GM21529 (cell line): ENCODE measurements around the gene PRDM15.

Source experiments
- ATAC-seq: cut with Tn5 transposase; IDR thresholded peaks from one replicate; pipeline ENCODE4 v1.9.1; 2021; ENCODE audit not compliant: unreplicated experiment

PRDM15 gene

DNA sequence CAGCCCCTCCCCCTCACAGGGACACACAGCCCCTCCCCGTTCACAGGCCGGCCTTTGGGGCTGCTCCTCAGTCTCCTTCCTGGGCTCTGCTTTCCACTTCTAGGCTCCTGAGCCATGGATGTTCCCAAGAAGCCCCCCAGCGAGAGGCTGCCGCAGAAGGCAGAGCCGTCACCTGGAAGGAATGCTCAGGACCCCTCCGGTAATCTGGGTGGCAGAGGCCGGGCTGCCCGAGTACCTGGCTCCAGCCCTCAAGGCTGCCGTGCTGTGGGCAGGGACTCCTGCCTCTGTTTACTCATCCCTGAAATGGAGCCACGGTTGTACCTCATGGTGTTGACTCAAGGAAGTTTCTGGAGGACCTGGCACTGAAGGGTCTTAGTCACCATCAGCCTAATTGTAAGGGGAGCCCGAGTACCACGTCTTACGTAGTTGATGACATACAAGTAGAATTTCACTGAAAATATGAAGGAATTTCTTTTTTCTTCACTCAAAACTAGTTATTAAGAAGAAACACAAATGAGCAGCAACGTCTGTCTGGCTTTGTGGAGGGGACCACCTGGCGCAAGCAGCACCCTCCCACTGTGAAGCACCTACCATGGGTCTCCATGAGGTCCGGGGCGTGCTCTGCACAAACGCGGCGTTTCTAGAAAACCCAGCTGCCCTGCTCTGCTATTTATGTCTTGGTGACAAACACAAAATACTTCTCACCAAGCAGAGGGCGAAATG lies 33.7 kb downstream of the PRDM15 start:
- ATAC-seq, result no peak

DNA sequence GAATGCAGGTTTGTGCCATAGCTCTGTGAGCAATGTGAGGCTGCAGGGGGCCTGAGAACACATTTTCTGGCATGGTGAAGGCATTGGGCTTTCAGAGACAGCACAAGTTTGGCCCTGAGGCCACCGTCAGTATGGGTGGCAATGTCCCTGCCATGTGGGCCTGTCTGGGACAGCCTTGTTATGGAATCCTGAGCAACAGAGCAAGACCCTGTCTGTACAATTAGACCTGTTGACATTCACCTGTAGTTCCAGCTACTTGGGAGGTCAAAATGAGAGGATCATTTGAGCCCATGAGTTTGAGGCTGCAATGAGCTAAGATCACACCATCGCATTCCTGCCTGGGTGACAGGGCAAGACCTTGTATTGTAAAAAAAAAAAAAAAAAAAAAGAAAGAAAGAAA lies 35.6 kb downstream of the PRDM15 start:
- no peak for ATAC-seq

DNA sequence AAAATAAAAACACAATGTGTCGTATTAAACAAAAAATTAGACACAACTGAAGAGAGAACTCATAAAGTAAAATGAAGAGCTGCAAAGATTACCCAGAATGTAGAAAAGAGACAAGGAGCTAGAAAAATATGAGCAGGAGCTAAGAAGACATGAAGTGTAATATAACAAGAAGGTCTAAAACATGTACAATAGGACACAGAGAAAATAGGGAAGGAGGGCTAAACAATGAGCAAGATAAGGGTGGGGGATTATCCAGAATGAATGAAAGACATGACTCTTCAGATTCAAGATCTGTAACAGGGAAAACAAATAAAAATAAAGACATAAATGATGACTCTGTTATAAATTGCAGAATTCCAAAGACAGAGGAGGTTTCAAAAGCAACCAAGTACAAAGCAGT lies 38.3 kb downstream of the PRDM15 start:
- no peak for ATAC-seq

DNA sequence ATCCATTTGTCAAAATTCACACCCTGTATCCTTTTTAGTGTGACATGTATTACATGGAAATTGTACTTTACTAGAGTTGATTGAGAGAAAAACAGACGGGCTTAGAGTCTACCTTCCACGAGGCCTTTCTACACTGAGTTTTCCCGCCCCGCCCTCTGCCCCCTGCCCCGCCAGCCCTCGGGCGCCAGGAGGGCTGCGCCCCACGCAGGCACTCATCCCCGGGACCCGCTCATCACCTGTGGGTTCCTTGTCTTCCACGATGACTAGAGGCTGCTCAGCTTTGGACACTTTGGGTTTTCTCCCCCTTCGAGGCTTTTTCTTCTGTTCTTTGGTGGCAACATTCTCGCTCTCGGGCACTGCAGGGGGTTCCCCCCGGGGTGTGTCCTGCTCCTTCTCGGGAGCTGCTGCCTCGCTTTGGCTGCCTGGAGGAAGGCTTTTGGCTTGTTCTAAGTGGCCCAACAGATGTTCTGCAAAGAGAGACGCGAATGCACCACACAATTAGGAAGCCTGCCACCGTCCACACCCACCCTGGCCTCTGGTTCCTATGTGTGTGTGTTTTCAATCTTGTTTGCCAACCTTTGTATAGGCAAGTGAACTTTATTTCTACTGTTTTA lies 39.6 kb downstream of the PRDM15 start:
- no peak for ATAC-seq

- no peak for ATAC-seq
Measured at GRCh38 chr21:41837756-41838297, 41.3 kb downstream of the PRDM15 start.

DNA sequence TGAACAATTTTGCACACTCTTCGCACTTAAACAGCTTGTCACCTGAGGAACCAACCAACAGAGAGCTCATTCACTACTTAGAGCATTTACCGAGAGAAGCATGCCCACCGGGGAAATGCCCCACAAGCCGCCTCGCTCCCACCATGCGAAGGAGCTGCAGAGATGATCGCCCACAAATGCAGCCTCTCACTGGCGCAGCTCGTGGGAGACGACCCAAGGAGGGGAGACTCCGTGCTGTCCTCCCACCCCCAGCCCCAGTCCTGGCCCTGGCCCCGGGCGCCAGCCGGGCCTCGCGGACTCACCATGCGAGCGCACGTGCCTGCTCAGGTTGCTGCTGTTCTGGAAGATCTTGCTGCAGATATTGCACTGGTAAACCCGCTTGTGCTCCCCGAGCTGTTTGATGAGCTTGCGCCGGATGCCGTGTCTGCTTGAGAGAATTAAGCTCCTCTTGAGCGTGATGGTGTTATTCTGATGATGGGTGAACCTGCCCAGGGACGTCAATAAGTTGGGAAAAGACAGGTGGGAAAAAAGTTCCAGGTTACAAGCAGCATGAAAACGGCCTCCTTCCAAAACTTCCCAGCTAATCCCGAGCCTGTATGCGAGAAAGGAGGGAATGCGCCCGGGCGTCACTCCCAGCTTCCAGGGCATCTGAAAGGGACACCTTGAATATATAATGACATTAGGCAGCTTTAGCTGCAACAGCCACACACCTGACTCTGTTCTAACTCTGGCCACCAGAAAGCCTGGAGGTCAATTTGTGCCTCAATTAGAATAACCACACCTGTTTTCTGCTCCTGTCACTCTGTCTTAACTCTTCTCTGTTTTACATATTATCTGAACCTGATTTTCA lies 42.8 kb downstream of the PRDM15 start:
- no peak for ATAC-seq

- ATAC-seq, result no peak
Measured at GRCh38 chr21:41835711-41836154, 43.4 kb downstream of the PRDM15 start.

- ATAC-seq, result no peak
Measured at GRCh38 chr21:41834926-41835663, 44.0 kb downstream of the PRDM15 start.

- no peak for ATAC-seq
Measured at GRCh38 chr21:41834252-41834925, 44.8 kb downstream of the PRDM15 start.

DNA sequence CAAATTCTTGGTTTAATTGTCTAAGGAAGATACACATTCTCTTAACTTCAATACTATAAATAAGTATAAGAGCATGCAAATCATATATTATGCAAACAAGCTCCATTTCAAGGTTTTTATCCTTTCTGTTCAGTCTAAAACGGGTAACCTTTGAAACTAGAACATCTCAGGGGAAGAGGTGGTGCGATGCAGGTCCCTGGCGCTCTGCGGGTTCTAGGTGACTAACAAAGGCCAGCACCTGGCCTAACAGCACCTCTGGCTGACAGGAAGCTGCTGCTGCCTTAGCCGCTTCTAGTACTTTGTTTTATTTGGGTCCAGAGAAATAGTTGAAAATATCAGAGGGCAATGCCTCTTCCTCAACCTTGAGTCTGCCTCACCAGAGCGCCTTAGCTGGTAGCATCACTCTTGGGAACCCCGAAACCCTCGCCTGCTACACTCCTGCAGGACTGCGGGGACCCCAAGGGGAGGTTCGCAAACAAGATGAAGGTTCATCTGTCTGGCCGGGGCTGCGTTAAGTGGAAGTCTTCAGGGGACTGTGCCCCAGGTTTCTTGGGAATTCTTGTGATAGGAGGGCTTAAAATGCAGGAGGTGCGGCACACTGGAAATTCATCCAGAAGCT lies 45.5 kb downstream of the PRDM15 start:
- peak; percentile 56 for ATAC-seq

DNA sequence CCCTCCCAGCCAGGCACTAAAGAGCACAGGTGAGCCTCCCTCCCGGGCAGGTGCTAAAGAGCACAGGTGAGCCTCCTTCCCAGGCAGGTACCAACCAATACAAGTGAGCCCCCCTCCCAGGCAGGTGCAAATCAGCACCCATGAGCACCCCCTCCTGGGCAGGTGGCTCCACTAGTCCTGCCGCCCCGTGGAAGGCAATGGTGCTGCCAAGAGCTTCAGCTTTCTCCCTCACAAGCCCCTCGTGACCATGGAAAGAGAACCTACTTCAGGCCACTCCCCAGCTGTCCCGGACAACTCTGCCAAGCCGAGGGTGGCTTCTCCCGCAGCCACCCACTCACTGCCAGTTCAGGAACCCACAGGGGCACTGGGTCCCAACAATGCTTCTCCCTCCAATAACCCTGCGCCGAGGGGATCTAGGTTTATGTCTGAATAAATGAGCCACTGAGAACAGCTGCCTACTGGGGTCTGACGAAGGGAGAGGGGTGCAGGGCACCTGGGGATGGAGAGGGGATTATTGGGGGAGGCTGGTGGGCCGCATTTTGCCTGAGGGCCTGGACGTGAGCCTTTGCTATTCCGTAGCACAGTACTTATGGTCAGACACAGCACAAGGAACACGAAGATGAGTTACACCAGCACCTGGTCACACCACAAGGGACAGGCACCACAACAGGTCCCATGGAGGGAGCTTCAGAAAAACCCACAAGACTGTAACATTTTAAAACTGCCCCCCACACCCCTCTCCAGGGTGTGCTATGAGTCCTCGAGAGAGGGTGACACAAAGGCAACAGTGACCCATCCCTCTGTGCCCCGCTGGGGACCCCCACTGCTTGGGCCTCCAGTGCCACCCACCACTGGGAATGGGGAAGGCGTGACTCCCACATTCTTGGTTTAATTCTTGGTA lies 46.3 kb downstream of the PRDM15 start:
- peak; percentile 40 for ATAC-seq

DNA sequence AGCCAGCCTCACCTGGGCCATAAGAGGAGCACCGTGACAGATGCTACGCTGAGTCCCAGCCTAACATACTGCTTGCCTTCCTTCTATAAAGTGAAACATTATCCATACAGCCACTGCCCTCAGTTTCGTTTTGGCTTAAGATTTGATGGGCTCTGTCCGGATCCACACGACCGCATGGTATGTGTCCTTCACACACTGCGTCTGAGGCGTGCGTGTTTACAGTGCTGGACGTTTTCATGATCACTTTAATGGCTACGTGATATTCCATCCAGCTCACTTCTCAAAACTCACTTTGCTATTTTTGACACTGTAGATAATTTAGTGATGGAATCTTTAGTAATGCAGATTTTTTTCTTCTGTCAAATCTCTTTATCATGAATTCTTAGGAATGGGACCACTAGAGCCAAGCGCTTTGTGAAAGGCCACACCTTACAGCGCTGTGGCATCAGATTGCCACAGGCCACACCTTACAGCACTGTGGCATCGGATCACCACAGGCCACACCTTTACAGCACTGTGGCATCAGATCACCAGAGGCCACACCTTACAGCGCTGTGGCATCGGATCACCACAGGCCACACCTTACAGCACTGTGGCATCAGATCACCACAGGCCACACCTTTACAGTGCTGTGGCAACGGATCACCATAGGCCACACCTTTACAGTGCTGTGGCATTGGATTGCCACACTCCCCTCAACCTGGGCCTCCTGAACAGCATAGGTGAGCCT lies 47.1 kb downstream of the PRDM15 start:
- ATAC-seq, result no peak

DNA sequence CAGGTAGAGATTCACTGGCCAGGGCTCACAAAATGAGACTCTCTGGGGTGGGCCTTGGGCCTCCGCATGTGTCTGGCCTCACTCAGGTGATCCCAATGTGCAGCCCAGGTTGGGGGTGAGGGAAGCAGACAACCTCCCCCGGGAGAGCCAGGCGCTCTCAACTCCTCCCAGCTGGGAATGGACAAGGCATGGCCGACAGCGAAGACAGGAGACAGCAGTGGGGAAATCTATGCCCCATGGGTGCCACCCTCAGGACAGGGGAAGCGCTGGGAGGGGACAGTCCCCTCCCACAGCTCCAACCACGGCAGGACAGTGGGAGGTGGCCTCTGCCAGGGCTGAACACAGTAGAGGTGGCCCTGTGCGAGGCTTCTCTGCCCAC lies 47.7 kb downstream of the PRDM15 start:
- no peak for ATAC-seq

DNA sequence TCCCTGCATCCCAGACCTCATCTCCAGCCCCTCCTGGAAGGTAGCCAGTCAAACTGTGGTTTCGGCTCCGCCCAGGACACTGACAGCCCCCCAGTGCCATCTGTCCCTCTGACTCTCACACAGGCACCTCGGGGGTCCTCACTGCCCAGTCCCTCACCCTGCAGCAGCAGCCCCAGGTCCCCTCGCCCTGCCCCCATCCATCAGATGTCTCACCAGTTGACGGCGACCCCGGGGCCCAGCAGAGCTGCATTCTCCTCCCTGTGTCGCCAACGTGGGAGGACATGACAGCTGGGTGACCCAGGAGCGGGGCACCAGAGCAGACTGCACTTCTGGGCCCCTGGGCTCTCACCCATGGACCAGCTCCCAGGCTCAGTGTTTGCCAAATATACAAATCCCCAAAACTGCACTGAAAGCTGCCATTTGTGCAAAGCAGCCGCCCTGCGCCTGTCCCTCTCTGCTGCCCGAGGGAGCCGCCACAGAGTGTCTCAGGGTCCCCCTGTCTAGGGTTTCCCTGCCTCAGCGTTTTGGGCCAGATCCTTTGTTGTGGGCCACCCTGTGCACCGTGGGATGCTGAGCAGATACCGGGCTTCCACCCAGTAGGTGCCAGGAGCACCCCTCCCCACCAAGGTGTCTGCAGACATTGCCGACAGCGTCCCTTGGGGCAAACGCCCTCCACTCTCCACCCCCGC lies 48.2 kb downstream of the PRDM15 start:
- ATAC-seq, result no peak

- no peak for ATAC-seq
Measured at GRCh38 chr21:41830145-41830707, 48.9 kb downstream of the PRDM15 start.

- no peak for ATAC-seq
Measured at GRCh38 chr21:41828884-41829360, 50.2 kb downstream of the PRDM15 start.
